Measurements from ENCODE around the gene MRPL34.

DNA sequence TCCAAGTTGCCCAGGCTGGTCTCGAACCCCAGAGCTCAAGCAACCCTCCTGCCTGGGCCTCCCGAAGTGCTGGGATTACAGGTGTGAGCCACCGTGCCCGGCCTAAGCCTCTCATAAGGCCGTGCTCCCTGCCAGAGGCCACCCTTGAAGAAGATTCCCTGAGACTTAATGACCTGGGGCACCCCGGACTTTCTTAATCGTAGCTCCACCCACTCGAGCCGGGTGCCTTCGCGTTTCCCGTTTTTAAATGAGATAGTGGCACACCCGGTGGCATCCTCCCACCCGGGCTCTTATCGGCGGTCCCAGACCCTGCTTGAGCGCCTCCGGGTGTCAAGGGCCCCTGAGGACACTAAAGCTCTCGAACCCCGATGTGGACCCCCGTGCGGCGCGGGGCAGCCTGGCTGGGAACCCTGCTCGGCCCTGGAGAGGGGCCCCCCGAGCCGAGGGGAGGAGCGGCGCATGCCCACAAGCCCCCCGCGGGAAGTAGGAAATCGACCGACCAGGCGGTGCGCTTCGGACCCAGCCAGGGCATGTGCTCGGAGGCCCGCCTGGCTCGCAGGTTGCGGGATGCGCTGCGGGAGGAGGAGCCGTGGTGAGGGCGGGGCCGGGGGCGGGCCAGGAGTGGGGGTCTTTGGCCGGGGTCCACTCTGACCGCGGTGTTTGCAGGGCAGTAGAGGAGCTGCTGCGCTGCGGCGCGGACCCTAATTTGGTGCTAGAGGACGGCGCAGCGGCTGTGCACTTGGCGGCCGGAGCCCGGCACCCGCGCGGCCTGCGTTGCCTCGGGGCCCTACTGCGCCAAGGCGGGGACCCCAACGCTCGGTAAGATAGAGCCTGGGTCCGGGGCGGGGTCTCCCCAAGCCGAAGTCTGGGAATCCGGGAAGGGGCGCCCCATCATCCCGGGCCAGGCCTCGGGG lies 24.0 kb upstream of the MRPL34 start, which contains the start of gene ANKLE1:
- no peak for TF ChIP-seq POLR2A (IDR thresholded peaks at IDR 0.05; ENCODE audit: low read depth)
- TF ChIP-seq, protein P1, sequence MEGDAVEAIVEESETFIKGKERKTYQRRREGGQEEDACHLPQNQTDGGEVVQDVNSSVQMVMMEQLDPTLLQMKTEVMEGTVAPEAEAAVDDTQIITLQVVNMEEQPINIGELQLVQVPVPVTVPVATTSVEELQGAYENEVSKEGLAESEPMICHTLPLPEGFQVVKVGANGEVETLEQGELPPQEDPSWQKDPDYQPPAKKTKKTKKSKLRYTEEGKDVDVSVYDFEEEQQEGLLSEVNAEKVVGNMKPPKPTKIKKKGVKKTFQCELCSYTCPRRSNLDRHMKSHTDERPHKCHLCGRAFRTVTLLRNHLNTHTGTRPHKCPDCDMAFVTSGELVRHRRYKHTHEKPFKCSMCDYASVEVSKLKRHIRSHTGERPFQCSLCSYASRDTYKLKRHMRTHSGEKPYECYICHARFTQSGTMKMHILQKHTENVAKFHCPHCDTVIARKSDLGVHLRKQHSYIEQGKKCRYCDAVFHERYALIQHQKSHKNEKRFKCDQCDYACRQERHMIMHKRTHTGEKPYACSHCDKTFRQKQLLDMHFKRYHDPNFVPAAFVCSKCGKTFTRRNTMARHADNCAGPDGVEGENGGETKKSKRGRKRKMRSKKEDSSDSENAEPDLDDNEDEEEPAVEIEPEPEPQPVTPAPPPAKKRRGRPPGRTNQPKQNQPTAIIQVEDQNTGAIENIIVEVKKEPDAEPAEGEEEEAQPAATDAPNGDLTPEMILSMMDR (IDR thresholded peaks at IDR 0.05) = no peak
